ENCODE measurements around the gene COL20A1.

DNA sequence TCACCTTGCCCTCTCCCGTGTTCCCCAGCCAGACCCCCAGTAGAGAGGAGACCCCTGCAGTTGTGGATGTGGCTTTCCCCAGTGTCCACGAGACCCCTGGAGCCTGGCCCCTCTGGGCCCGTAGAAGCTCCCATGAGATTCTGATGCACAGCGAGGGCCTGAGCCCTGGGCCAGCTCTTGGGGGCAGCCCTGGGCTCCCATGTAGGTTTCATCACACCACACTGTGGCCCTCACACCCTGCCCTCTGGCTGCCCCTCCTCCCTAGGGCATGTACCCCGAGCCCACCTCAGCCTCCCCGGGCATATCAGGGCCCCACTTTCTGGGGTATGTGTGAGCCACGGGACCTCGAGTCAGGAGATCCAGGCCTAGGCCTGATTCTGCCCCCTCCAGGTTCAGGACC is 75.2 kb downstream of the COL20A1 start:
- TF ChIP-seq, protein P1, sequence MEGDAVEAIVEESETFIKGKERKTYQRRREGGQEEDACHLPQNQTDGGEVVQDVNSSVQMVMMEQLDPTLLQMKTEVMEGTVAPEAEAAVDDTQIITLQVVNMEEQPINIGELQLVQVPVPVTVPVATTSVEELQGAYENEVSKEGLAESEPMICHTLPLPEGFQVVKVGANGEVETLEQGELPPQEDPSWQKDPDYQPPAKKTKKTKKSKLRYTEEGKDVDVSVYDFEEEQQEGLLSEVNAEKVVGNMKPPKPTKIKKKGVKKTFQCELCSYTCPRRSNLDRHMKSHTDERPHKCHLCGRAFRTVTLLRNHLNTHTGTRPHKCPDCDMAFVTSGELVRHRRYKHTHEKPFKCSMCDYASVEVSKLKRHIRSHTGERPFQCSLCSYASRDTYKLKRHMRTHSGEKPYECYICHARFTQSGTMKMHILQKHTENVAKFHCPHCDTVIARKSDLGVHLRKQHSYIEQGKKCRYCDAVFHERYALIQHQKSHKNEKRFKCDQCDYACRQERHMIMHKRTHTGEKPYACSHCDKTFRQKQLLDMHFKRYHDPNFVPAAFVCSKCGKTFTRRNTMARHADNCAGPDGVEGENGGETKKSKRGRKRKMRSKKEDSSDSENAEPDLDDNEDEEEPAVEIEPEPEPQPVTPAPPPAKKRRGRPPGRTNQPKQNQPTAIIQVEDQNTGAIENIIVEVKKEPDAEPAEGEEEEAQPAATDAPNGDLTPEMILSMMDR (conservative IDR thresholded peaks at IDR 0.05 in 1 of 2, IDR thresholded peaks at IDR 0.05 in 1 of 2; ENCODE audit: low read depth in 1 of 2, low read length in 2 of 2), result no peak
- TF ChIP-seq EZH2 (IDR thresholded peaks at IDR 0.05; ENCODE audit: low read length, missing control alignments), result no peak

Measured in fibroblast of lung (primary cell).